NOMO-1 (cell line): ENCODE results near the gene PCOLCE2.

Source experiments
- DNase-seq, 2 experiments: peaks; one replicate each; lab custom pipeline; 2025; ENCODE audit not compliant: unreplicated experiment in 2 of 2; lab: John Stamatoyannopoulos, UW

PCOLCE2 gene

GRCh38 chr3:142866841-142867631 lies 21.8 kb downstream of the PCOLCE2 start:
- DNase-seq = no peak

- peak; percentile 41 to 85 for DNase-seq
These were observed 24.7 kb downstream of the PCOLCE2 start for GRCh38 chr3:142863930-142864920.

- DNase-seq = peak; percentile 31 to 58
These were observed 25.7 kb downstream of the PCOLCE2 start for GRCh38 chr3:142863010-142863817.

- DNase-seq = no peak
These were observed 27.0 kb downstream of the PCOLCE2 start for GRCh38 chr3:142861926-142862325.

- no peak for DNase-seq
These were observed 30.8 kb downstream of the PCOLCE2 start for GRCh38 chr3:142858043-142858442.

GRCh38 chr3:142857056-142857455 lies 31.8 kb downstream of the PCOLCE2 start:
- DNase-seq = no peak

- no peak for DNase-seq
These were observed 35.4 kb downstream of the PCOLCE2 start for GRCh38 chr3:142853270-142854168.

- peak; percentile 15 to 34 for DNase-seq
These were observed 36.9 kb downstream of the PCOLCE2 start for GRCh38 chr3:142852009-142852408.

GRCh38 chr3:142850395-142851023 lies 38.4 kb downstream of the PCOLCE2 start:
- DNase-seq = peak; percentile 91 to 98

GRCh38 chr3:142849148-142849547 lies 39.7 kb downstream of the PCOLCE2 start:
- no peak for DNase-seq

- DNase-seq = no peak
These were observed 41.9 kb downstream of the PCOLCE2 start for GRCh38 chr3:142846779-142847577.

- DNase-seq = peak; percentile 23 to 54
These were observed 44.4 kb downstream of the PCOLCE2 start for GRCh38 chr3:142844339-142844977.

- DNase-seq = no peak
These were observed 49.1 kb downstream of the PCOLCE2 start for GRCh38 chr3:142839831-142840230.

- peak; percentile 20 to 57 for DNase-seq
These were observed 51.4 kb downstream of the PCOLCE2 start for GRCh38 chr3:142837526-142837925.

GRCh38 chr3:142828703-142829305 lies 60.1 kb downstream of the PCOLCE2 start:
- peak; percentile 82 to 91 for DNase-seq

- peak in 1 of 2 experiments; percentile 56 for DNase-seq
These were observed 69.7 kb downstream of the PCOLCE2 start for GRCh38 chr3:142819179-142819578.

GRCh38 chr3:142818651-142819050 lies 70.2 kb downstream of the PCOLCE2 start:
- DNase-seq = no peak
